Activated naive CD8-positive, alpha-beta T cell (primary cell): Measurements from ENCODE around the gene NECAP2.
"Not testable (repeated sequence)": the region's sequence is repeated elsewhere in the genome, so short reads cannot be mapped to it uniquely, and the experiment has no call there.

Source experiments
- H3K27ac Mint-ChIP-seq: one replicate; pipeline ENCODE4 v1.8.0; 2021; ENCODE audit warnings: mixed read lengths
- H3K27me3 Mint-ChIP-seq: one replicate; pipeline ENCODE4 v1.8.0; 2021; ENCODE audit warnings: mixed read lengths
- H3K36me3 Mint-ChIP-seq: one replicate; pipeline ENCODE4 v1.8.0; 2021; ENCODE audit warnings: mixed read lengths
- H3K4me1 Mint-ChIP-seq: one replicate; pipeline ENCODE4 v1.8.0; 2021; ENCODE audit warnings: low read depth, mixed read lengths
- H3K4me3 Mint-ChIP-seq: one replicate; pipeline ENCODE4 v1.8.0; 2021; ENCODE audit warnings: mild to moderate bottlenecking, mixed read lengths
- H3K9me3 Mint-ChIP-seq: one replicate; pipeline ENCODE4 v1.8.0; 2021; ENCODE audit warnings: low read depth, mixed read lengths

NECAP2 gene

GRCh38 chr1:16442265-16442664 is 1.7 kb downstream of the NECAP2 start:
- no peaks in the 10 kb centered on the region for H3K27me3 Mint-ChIP-seq
- peaks cover 2% of the 10 kb centered on the region for H3K36me3 Mint-ChIP-seq
- peaks cover 43% of the 10 kb centered on the region for H3K4me1 Mint-ChIP-seq
- no peaks in the 10 kb centered on the region for H3K9me3 Mint-ChIP-seq
- H3K4me3 Mint-ChIP-seq, result peak overlapping the region; percentile 94
- H3K27ac Mint-ChIP-seq, result peak overlapping the region; percentile 88

- peaks cover 2% of the 10 kb centered on the region for H3K36me3 Mint-ChIP-seq
- no peaks in the 10 kb centered on the region for H3K27me3 Mint-ChIP-seq
- H3K4me1 Mint-ChIP-seq, result peaks cover 44% of the 10 kb centered on the region
Observed at GRCh38 chr1:16442941-16443340, 2.4 kb downstream of the NECAP2 start.

GRCh38 chr1:16443975-16444770 is 3.6 kb downstream of the NECAP2 start:
- Mint-ChIP-seq H3K9me3 (no peaks in the 10 kb centered on the region), H3K4me1 (peaks cover 51% of the 10 kb centered on the region), H3K27ac (no peak overlapping the region), H3K4me3 (no peak overlapping the region), H3K27me3 (no peaks in the 10 kb centered on the region), H3K36me3 (peaks cover 2% of the 10 kb centered on the region)

More at GRCh38 chr1:16442941-16443340, 2.4 kb downstream of the NECAP2 start:
- H3K27ac Mint-ChIP-seq, result peak overlapping the region; percentile 88
- H3K4me3 Mint-ChIP-seq, result peak overlapping the region; percentile 94
- no peaks in the 10 kb centered on the region for H3K9me3 Mint-ChIP-seq

- Mint-ChIP-seq H3K4me1 (peaks cover 58% of the 10 kb centered on the region), H3K9me3 (no peaks in the 10 kb centered on the region), H3K27me3 (no peaks in the 10 kb centered on the region), H3K4me3 (no peak overlapping the region), H3K36me3 (peaks cover 4% of the 10 kb centered on the region), H3K27ac (peak overlapping the region; percentile 50)
Observed at GRCh38 chr1:16445052-16445451, 4.5 kb downstream of the NECAP2 start.

GRCh38 chr1:16446116-16446515 is 5.6 kb downstream of the NECAP2 start:
- peaks cover 57% of the 10 kb centered on the region for H3K4me1 Mint-ChIP-seq
- H3K27ac Mint-ChIP-seq, result no peak overlapping the region
- H3K36me3 Mint-ChIP-seq, result peaks cover 7% of the 10 kb centered on the region
- H3K27me3 Mint-ChIP-seq, result no peaks in the 10 kb centered on the region
- no peaks in the 10 kb centered on the region for H3K9me3 Mint-ChIP-seq
- no peak overlapping the region for H3K4me3 Mint-ChIP-seq

GRCh38 chr1:16447641-16448040 is 7.1 kb downstream of the NECAP2 start:
- peaks cover 50% of the 10 kb centered on the region for H3K4me1 Mint-ChIP-seq
- no peaks in the 10 kb centered on the region for H3K9me3 Mint-ChIP-seq
- peak overlapping the region; percentile 66 for H3K27ac Mint-ChIP-seq
- peaks cover 12% of the 10 kb centered on the region for H3K36me3 Mint-ChIP-seq
- H3K4me3 Mint-ChIP-seq, result no peak overlapping the region
- no peaks in the 10 kb centered on the region for H3K27me3 Mint-ChIP-seq

GRCh38 chr1:16449065-16449464 is 8.5 kb downstream of the NECAP2 start:
- Mint-ChIP-seq H3K27me3 (no peaks in the 10 kb centered on the region), H3K9me3 (no peaks in the 10 kb centered on the region), H3K27ac (peak overlapping the region; percentile 86), H3K4me1 (peaks cover 38% of the 10 kb centered on the region), H3K36me3 (peaks cover 9% of the 10 kb centered on the region), H3K4me3 (no peak overlapping the region)

- no peaks in the 10 kb centered on the region for H3K9me3 Mint-ChIP-seq
- peaks cover 9% of the 10 kb centered on the region for H3K36me3 Mint-ChIP-seq
- no peaks in the 10 kb centered on the region for H3K27me3 Mint-ChIP-seq
- H3K4me3 Mint-ChIP-seq, result no peak overlapping the region
- H3K27ac Mint-ChIP-seq, result peak overlapping the region; percentile 86
- peaks cover 34% of the 10 kb centered on the region for H3K4me1 Mint-ChIP-seq
Observed at GRCh38 chr1:16449666-16450065, 9.1 kb downstream of the NECAP2 start.

- H3K9me3 Mint-ChIP-seq, result no peaks in the 10 kb centered on the region
- peaks cover 9% of the 10 kb centered on the region for H3K36me3 Mint-ChIP-seq
- no peaks in the 10 kb centered on the region for H3K27me3 Mint-ChIP-seq
- no peak overlapping the region for H3K4me3 Mint-ChIP-seq
- H3K4me1 Mint-ChIP-seq, result peaks cover 32% of the 10 kb centered on the region
- H3K27ac Mint-ChIP-seq, result peak overlapping the region; percentile 75
Observed at GRCh38 chr1:16450863-16451481, 10.4 kb downstream of the NECAP2 start.

GRCh38 chr1:16451841-16452528 is 11.5 kb downstream of the NECAP2 start:
- Mint-ChIP-seq H3K4me3 (no peak overlapping the region), H3K4me1 (peaks cover 29% of the 10 kb centered on the region), H3K27ac (peak overlapping the region; percentile 47), H3K36me3 (peaks cover 9% of the 10 kb centered on the region), H3K27me3 (no peaks in the 10 kb centered on the region), H3K9me3 (no peaks in the 10 kb centered on the region)

GRCh38 chr1:16454909-16455308 is 14.4 kb downstream of the NECAP2 start:
- peak overlapping the region; percentile 35 for H3K27ac Mint-ChIP-seq
- not testable (repeated sequence) for H3K36me3 Mint-ChIP-seq, H3K27me3 Mint-ChIP-seq, H3K9me3 Mint-ChIP-seq, H3K4me3 Mint-ChIP-seq
- peaks cover 12% of the 10 kb centered on the region for H3K4me1 Mint-ChIP-seq

- H3K4me3 Mint-ChIP-seq, H3K9me3 Mint-ChIP-seq, H3K27me3 Mint-ChIP-seq, H3K4me1 Mint-ChIP-seq: not testable (repeated sequence)
- Mint-ChIP-seq H3K36me3 (peaks cover 10% of the 10 kb centered on the region), H3K27ac (peak overlapping the region; percentile 54)
Observed at GRCh38 chr1:16456151-16456550, 15.6 kb downstream of the NECAP2 start.

GRCh38 chr1:16458831-16459230 is 18.3 kb downstream of the NECAP2 start:
- H3K27ac Mint-ChIP-seq, result peak overlapping the region; percentile 28
- H3K36me3 Mint-ChIP-seq, result peaks cover 7% of the 10 kb centered on the region

GRCh38 chr1:16459352-16459925 is 18.9 kb downstream of the NECAP2 start:
- peaks cover 7% of the 10 kb centered on the region for H3K36me3 Mint-ChIP-seq
- no peaks in the 10 kb centered on the region for H3K9me3 Mint-ChIP-seq
- no peak overlapping the region for H3K27ac Mint-ChIP-seq
- H3K4me1 Mint-ChIP-seq, result peaks cover 7% of the 10 kb centered on the region
- H3K4me3 Mint-ChIP-seq, result no peak overlapping the region
- no peaks in the 10 kb centered on the region for H3K27me3 Mint-ChIP-seq

More at GRCh38 chr1:16458831-16459230, 18.3 kb downstream of the NECAP2 start:
- Mint-ChIP-seq H3K4me3 (no peak overlapping the region), H3K4me1 (peaks cover 7% of the 10 kb centered on the region), H3K9me3 (no peaks in the 10 kb centered on the region), H3K27me3 (no peaks in the 10 kb centered on the region)

GRCh38 chr1:16461681-16462080 is 21.2 kb downstream of the NECAP2 start:
- Mint-ChIP-seq H3K4me3 (no peak overlapping the region), H3K36me3 (peaks cover 7% of the 10 kb centered on the region), H3K4me1 (peaks cover 7% of the 10 kb centered on the region), H3K27ac (peak overlapping the region; percentile 79), H3K9me3 (no peaks in the 10 kb centered on the region), H3K27me3 (no peaks in the 10 kb centered on the region)
